Measurements from ENCODE around the gene TOGARAM2. TPM values are rescaled to one million over a fixed set of nuclear protein-coding genes. Genes with fewer than 3 reads are reported as not detected.

TOGARAM2 gene
- total RNA-seq, 4 donors from 2014 or later = 1.5 to 3.8 (median 1.9) TPM

DNA sequence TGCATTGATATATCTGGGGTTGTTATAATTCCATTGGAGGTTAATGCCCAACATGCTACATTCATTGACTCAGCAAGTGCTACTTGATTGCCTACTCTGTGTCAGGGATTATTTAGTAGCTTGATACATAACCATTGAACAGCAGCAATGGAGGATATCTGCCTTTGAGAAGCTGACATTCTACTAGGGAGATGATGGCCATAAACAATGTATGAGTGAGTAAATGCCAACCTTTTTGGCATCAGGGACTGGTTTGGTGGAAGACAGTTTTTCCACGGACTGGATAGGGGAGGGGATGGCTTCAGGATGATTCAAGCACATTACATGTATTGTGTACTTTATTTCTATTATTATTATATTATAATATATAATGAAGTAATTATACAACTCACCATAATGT is 31.9 kb upstream of the TOGARAM2 start:
- 100% methylated on average over 1 of the region's 1 CpG for WGBS, 2 donors (ENCODE audit: low coverage in 1 of 2)
- no peaks in the 10 kb centered on the region for H3K4me1 ChIP-seq
- TF ChIP-seq POLR2AphosphoS5 (IDR thresholded peaks at IDR 0.05) (no peak), EP300 (IDR thresholded peaks at IDR 0.05) (no peak), POLR2A (IDR thresholded peaks at IDR 0.05) (no peak), CTCF (IDR thresholded peaks at IDR 0.05) (no peak)
- H3K27me3 ChIP-seq = no peaks in the 10 kb centered on the region
- ATAC-seq = no peak
- peaks cover 0 to 56% of the 10 kb centered on the region in 2 donors for H3K36me3 ChIP-seq
- no peaks in the 10 kb centered on the region for H3K9me3 ChIP-seq
- H3K27ac ChIP-seq = no peak overlapping the region
- no peak overlapping the region for H3K4me3 ChIP-seq

DNA sequence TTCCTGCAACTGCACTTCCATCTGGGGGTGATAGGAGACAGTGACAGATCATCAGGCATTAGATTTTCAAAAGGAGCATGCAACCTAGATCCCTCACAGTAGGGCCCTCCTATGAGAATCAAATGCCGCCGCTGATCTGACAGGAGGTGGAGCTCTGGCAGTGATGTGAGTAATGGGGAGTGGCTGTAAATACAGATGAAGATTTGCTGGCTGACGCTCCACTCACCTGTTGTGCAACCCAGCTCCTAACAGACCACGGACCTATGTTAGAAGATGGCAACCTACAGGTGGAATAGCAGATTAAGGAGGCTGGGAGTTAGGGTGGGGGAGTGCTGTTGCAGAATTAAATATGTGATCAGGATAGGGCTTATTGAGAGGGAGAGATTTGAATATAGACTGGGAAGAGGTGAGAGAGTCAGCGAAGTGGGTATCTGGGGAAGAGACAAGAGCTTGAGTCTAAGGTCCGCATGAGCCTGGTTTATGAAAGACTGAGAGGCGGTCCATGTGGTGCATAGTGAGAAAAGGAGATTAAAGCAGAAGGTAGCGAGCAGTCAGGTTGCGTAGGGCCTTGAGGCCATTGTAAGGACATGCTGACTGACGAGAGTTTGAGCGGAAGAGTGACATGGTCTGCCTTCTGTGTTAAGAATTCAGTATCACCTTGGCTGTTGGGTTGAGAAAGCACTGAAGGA is 31.3 kb upstream of the TOGARAM2 start:
- peaks cover 0 to 50% of the 10 kb centered on the region in 2 donors for H3K36me3 ChIP-seq
- 80 to 84% methylated on average over 7 to 9 of the region's 11 CpGs for WGBS, 2 donors (ENCODE audit: low coverage in 1 of 2)
- H3K4me1 ChIP-seq = no peaks in the 10 kb centered on the region
- no peak for TF ChIP-seq POLR2A (IDR thresholded peaks at IDR 0.05)
- TF ChIP-seq EP300 (IDR thresholded peaks at IDR 0.05) = no peak
- no peak for TF ChIP-seq POLR2AphosphoS5 (IDR thresholded peaks at IDR 0.05)
- no peak for TF ChIP-seq CTCF (IDR thresholded peaks at IDR 0.05)
- no peaks in the 10 kb centered on the region for H3K9me3 ChIP-seq
- ATAC-seq = no peak
- H3K27ac ChIP-seq = no peak overlapping the region
- no peaks in the 10 kb centered on the region for H3K27me3 ChIP-seq
- no peak overlapping the region for H3K4me3 ChIP-seq

DNA sequence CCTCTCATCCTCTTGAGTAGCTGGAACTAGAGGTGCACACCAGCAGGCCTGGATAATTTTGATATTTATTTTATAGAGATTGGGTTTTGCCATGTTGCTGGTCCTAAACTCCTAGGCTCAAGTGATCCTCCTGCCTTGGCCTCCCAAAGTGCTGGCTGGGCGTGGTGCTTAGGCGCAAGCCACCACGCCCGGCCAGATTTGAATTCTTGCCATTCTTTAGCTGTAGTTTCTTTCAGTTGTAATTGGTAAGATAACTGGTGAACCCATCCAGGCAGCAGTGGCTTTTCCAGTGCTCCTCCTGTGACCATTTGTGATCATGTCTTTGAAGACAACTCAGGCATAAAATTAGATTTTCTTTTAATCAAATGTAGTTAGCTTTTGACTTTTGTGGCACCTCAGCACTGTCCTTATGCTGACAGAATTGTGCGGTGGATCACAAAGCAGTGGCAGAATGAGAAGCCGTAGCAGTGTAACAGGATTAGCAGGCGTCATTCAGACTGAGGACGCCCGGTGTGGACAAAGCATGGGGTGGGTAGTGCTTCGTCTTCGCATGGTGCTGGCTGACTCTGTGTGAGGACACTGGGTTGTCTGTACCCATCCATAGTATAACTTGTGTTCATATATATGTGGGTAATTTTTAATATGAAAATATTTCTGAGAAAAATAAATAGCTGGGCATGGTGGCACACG is 30.0 kb upstream of the TOGARAM2 start:
- no peak for ATAC-seq
- Histone ChIP-seq H3K27ac (peak overlapping the region in 3 of 4 donors; percentile 36 to 65 (median 46)), H3K27me3 (no peaks in the 10 kb centered on the region), H3K9me3 (no peaks in the 10 kb centered on the region), H3K4me3 (no peak overlapping the region), H3K4me1 (no peaks in the 10 kb centered on the region), H3K36me3 (peaks cover 0 to 37% of the 10 kb centered on the region in 2 donors)
- WGBS, 2 donors (ENCODE audit: low coverage in 1 of 2) = 87 to 94% methylated on average over 7 to 12 of the region's 12 CpGs
- TF ChIP-seq POLR2A (IDR thresholded peaks at IDR 0.05) = no peak
- TF ChIP-seq CTCF (IDR thresholded peaks at IDR 0.05) = no peak
- TF ChIP-seq EP300 (IDR thresholded peaks at IDR 0.05) = no peak
- TF ChIP-seq POLR2AphosphoS5 (IDR thresholded peaks at IDR 0.05) = no peak

DNA sequence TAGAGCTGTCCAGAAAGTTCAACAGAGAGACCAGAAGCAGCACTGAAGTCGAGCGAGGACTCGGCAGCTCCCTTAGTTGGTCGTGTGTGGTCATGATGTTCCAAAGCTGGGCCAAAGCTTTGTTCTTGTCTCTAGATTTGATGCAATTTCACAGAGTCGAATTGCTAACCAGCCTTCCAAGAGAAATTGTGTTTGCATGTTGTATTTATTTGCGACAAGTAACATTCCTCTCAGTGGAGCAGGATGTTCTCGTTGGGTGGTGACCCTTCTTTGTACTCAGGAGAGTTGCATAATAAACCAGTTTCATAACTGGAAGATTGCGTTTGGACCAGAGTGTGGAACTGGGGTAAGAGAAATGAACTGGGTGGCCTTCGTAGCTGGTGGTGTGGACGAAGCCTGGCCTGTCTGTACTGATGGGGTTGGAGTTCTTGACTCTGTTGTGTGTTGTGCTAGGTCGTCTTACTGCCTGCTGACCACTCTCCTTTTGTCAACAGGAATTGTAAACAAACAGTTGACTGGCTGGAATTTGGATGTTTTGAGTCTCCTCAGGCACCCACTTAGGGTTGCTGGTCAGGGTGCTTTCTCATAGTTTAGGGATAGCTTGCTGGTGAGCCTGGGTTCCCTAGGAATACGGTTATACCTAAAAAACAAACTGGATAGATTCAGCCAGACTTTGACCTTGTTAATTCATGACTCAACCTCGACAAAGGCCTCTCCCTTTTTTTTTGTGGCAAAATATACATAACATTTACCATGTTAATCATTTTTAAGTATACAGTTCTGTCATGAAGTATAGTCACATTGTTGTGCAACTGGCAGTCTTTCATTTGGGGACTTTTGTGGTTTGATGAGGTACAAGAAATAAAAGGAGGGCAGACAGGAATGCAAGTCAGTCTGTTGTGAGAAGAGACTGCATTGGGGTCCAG is 28.9 kb upstream of the TOGARAM2 start:
- no peaks in the 10 kb centered on the region for H3K9me3 ChIP-seq
- peak overlapping the region in 3 of 4 donors; percentile 36 to 65 (median 46) for H3K27ac ChIP-seq
- peaks cover 0 to 26% of the 10 kb centered on the region in 2 donors for H3K36me3 ChIP-seq
- no peaks in the 10 kb centered on the region for H3K4me1 ChIP-seq
- no peak overlapping the region for H3K4me3 ChIP-seq
- WGBS, 2 donors (ENCODE audit: low coverage in 1 of 2) = 70 to 76% methylated on average over 11 to 13 of the region's 13 CpGs
- TF ChIP-seq CTCF (IDR thresholded peaks at IDR 0.05) (no peak), POLR2AphosphoS5 (IDR thresholded peaks at IDR 0.05) (peak; percentile 49), POLR2A (IDR thresholded peaks at IDR 0.05) (no peak), EP300 (IDR thresholded peaks at IDR 0.05) (no peak)
- H3K27me3 ChIP-seq = no peaks in the 10 kb centered on the region
- peak; percentile 87 for ATAC-seq

Data from gastroesophageal sphincter (tissue), 4 donors.